Colonic mucosa (tissue), 4 donors: ENCODE data around the gene TAPBPL. TPM values are rescaled to one million over a fixed set of nuclear protein-coding genes. Genes with fewer than 3 reads are reported as not detected.

ENCODE experiments used
- DNase-seq: peaks from one replicate; pipeline ENCODE4 v3.0.0-alpha.2; 2020
- H3K27ac ChIP-seq: fragments of 200-600 bp; one replicate; pipeline ENCODE4 v1.8.0; 2021
- H3K27me3 ChIP-seq: fragments of 200-600 bp; one replicate; pipeline ENCODE4 v1.8.0; 2021
- H3K36me3 ChIP-seq: fragments of 200-600 bp; one replicate; pipeline ENCODE4 v1.8.0; 2021
- H3K4me1 ChIP-seq: fragments of 200-600 bp; one replicate; pipeline ENCODE4 v1.8.0; 2021; ENCODE audit warnings: mild to moderate bottlenecking
- H3K4me3 ChIP-seq: fragments of 200-600 bp; one replicate; pipeline ENCODE4 v1.8.0; 2021
- H3K9ac ChIP-seq, 2 donors: one replicate each; pipeline ENCODE4 v1.7.0; 2013; ENCODE audit warnings: control low read depth in 2 of 2, low read depth in 2 of 2, low read length in 2 of 2
- H3K9me3 ChIP-seq: fragments of 200-600 bp; one replicate; pipeline ENCODE4 v1.8.0; 2021
- intact Hi-C: fragments of 100-400 bp; cut with DNase I; formaldehyde crosslinking; loops from one replicate; pipeline ENCODE4 v1.14.1; 2022
- total RNA-seq, 2 donors: library from RNA; stranded (reverse); fragmentation: NEBNext Ultra II Directional in 1 of 2; extraction: Animal tissue kit (Norgen Biotek cat#: 25700) in 1 of 2; gene quantifications; one replicate each; pipeline ENCODE4 v1.2.1, GENCODE V29; 2021
- TF ChIP-seq, protein P1 (sequence below): fragments of 200-600 bp; IDR thresholded peaks from one replicate; pipeline ENCODE4 v1.8.0; 2022; ENCODE audit warnings: antibody characterized with exemption, mild to moderate bottlenecking
- donor health status: healthy.
- donor health status: DM: no; HTN: no; CAD: no.
- donor health status: DM: no; HTN: no; CAD: no.

Gene TAPBPL
- total RNA-seq, 2 donors from 2014 or later = 44.9 to 57.8 TPM

- intact Hi-C loops = no loop called here
- Histone ChIP-seq H3K4me3 (no peak overlapping the region), H3K9me3 (no peaks in the 10 kb centered on the region), H3K4me1 (peaks cover 5% of the 10 kb centered on the region), H3K36me3 (peaks cover 26% of the 10 kb centered on the region), H3K27me3 (no peaks in the 10 kb centered on the region), H3K9ac (no peak overlapping the region), H3K27ac (no peak overlapping the region)
- DNase-seq = no peak
- TF ChIP-seq, protein P1, sequence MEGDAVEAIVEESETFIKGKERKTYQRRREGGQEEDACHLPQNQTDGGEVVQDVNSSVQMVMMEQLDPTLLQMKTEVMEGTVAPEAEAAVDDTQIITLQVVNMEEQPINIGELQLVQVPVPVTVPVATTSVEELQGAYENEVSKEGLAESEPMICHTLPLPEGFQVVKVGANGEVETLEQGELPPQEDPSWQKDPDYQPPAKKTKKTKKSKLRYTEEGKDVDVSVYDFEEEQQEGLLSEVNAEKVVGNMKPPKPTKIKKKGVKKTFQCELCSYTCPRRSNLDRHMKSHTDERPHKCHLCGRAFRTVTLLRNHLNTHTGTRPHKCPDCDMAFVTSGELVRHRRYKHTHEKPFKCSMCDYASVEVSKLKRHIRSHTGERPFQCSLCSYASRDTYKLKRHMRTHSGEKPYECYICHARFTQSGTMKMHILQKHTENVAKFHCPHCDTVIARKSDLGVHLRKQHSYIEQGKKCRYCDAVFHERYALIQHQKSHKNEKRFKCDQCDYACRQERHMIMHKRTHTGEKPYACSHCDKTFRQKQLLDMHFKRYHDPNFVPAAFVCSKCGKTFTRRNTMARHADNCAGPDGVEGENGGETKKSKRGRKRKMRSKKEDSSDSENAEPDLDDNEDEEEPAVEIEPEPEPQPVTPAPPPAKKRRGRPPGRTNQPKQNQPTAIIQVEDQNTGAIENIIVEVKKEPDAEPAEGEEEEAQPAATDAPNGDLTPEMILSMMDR = no peak
Observed at GRCh38 chr12:6457220-6457945, 5.5 kb downstream of the TAPBPL start.

GRCh38 chr12:6458281-6459003 lies 6.6 kb downstream of the TAPBPL start:
- TF ChIP-seq, protein P1 = no peak
- Histone ChIP-seq H3K4me3 (no peak overlapping the region), H3K9me3 (no peaks in the 10 kb centered on the region), H3K27ac (no peak overlapping the region), H3K27me3 (no peaks in the 10 kb centered on the region), H3K4me1 (no peaks in the 10 kb centered on the region), H3K36me3 (peaks cover 26% of the 10 kb centered on the region), H3K9ac (no peak overlapping the region)
- no peak for DNase-seq
- intact Hi-C loops = no loop called here

DNA sequence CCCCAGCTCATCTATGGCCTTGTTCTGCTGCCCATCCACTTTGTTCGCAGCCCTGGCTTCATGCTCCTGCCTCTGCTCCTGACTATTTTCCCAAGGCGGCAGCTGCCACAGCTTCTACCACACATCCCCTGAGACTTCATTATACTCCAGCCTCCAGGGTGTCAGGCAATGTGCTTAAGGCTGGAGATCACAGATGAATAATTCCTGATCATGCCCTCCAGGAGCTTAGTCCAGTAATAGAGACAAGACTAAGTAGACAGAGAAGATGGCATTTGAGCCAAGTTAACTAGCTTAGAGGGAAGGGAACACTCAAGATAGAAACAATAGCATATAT lies 7.1 kb downstream of the TAPBPL start:
- DNase-seq = no peak
- Histone ChIP-seq H3K27ac (no peak overlapping the region), H3K9me3 (no peaks in the 10 kb centered on the region)

DNA sequence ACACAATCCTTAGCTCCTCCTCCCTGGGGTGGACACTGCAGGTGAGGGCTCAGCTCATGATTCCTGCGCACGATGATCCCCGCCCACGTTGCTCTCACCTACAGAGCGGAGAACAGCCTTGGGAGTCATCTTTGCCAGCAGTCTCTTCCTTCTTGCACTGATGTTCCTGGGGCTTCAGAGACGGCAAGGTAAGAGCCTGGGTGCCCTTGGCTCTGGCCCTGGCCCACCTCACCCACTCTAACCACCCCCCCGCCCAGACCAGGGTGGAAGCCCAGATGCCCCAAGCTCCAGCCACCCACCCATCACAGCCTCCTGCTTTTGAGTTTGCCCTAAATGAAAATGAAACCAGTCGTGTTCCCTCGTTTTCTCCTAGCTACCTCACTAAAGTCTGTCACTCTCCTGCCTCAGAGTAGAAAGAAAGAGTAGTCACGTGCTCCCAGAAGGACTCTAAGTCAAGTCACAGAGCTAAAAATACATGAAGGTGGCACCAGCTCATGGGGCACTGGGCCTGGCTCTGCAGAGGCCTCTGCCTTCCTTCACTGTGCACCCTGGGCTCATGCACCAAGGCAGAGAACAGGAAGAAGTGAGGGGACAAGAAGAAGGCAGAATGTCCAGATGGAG lies 9.0 kb downstream of the TAPBPL start:
- Histone ChIP-seq H3K27me3 (no peaks in the 10 kb centered on the region), H3K36me3 (peaks cover 20% of the 10 kb centered on the region), H3K4me1 (peaks cover 4% of the 10 kb centered on the region), H3K27ac (peak overlapping the region; percentile 62), H3K4me3 (no peak overlapping the region), H3K9me3 (no peaks in the 10 kb centered on the region), H3K9ac (peak overlapping the region in 1 of 2 donors; percentile 16)
- intact Hi-C loops = loop anchor here (5.0 kb wide), 1 partner anchor 139 kb away; no protein-coding TSS in a partner anchor
- DNase-seq = no peak
- TF ChIP-seq, protein P1 = no peak

More for the DNA sequence above, 7.1 kb downstream of the TAPBPL start:
- intact Hi-C loops = no loop called here
- no peak overlapping the region for H3K9ac ChIP-seq
- H3K4me1 ChIP-seq = no peaks in the 10 kb centered on the region
- H3K36me3 ChIP-seq = peaks cover 25% of the 10 kb centered on the region
- H3K27me3 ChIP-seq = no peaks in the 10 kb centered on the region
- no peak overlapping the region for H3K4me3 ChIP-seq
- TF ChIP-seq, protein P1 = no peak

GRCh38 chr12:6461401-6462233 lies 9.8 kb downstream of the TAPBPL start:
- H3K27me3 ChIP-seq = no peaks in the 10 kb centered on the region
- no peak overlapping the region for H3K4me3 ChIP-seq
- peak overlapping the region in 1 of 2 donors; percentile 18 for H3K9ac ChIP-seq
- peak overlapping the region; percentile 62 for H3K27ac ChIP-seq
- peaks cover 20% of the 10 kb centered on the region for H3K36me3 ChIP-seq
- TF ChIP-seq, protein P1 = no peak
- DNase-seq = peak; percentile 58
- intact Hi-C loops = loop anchor here (5.0 kb wide), 1 partner anchor 139 kb away; no protein-coding TSS in a partner anchor
- no peaks in the 10 kb centered on the region for H3K9me3 ChIP-seq
- H3K4me1 ChIP-seq = peaks cover 5% of the 10 kb centered on the region
